Suprapubic skin (tissue), 4 donors: ENCODE results near the gene TRAF3. TPM values are rescaled to one million over a fixed set of nuclear protein-coding genes. Genes with fewer than 3 reads are reported as not detected.

Source experiments
- DNase-seq, 2 donors: peaks; one replicate each; pipeline ENCODE4 v3.0.0-alpha.2; 2019; ENCODE audit warnings: low spot score in 2 of 2
- H3K27ac ChIP-seq: fragments of 200-600 bp; sonication (generic); one replicate; pipeline ENCODE4 v1.5.1; 2019
- H3K27me3 ChIP-seq: fragments of 200-600 bp; sonication (generic); one replicate; pipeline ENCODE4 v1.5.1; 2019
- H3K36me3 ChIP-seq: fragments of 200-600 bp; sonication (generic); one replicate; pipeline ENCODE4 v1.5.1; 2019
- H3K4me1 ChIP-seq: fragments of 200-600 bp; sonication (generic); one replicate; pipeline ENCODE4 v1.5.1; 2019
- H3K4me3 ChIP-seq: fragments of 200-600 bp; sonication (generic); one replicate; pipeline ENCODE4 v1.5.1; 2019; ENCODE audit warnings: mild to moderate bottlenecking
- H3K9me3 ChIP-seq: fragments of 200-600 bp; sonication (generic); one replicate; pipeline ENCODE4 v1.5.1; 2019
- EP300 ChIP-seq: sonication (generic); formaldehyde crosslinking; IDR thresholded peaks from one replicate; pipeline ENCODE4 v1.6.1; 2017; ENCODE audit warnings: antibody characterized with exemption
- POLR2A ChIP-seq, 2 donors: fragments of 450-650 bp; IDR thresholded peaks; one replicate each; pipeline ENCODE4 v1.6.1; 2017; ENCODE audit warnings: antibody characterized with exemption in 2 of 2, mild to moderate bottlenecking in 2 of 2, moderate library complexity in 2 of 2
- POLR2AphosphoS5 ChIP-seq, 3 donors: sonication (generic); formaldehyde crosslinking; IDR thresholded peaks; one replicate each; pipeline ENCODE4 v1.6.1; 2017; ENCODE audit warnings: antibody characterized with exemption in 3 of 3
- WGBS: methylation state at CpG from one replicate; pipeline ENCODE4 v1.1.5; 2018; 5-methylcytosine and 5-hydroxymethylcytosine counted together
- total RNA-seq, 4 donors: library from RNA; depleted of rRNA; stranded (reverse); fragments of >200 nt; gene quantifications; one replicate each; pipeline ENCODE4 v1.1.0, GENCODE V29; 2016
- TF ChIP-seq, protein P1 (sequence below), 2 donors: fragments of 200-600 bp in 1 of 2; fragments of 450-650 bp in 1 of 2; sonication (generic) in 1 of 2; IDR thresholded peaks; one replicate each; pipeline ENCODE4 v1.5.1; 2016 to 2019; ENCODE audit warnings: antibody characterized with exemption in 2 of 2, mild to moderate bottlenecking in 1 of 2, moderate library complexity in 1 of 2

The TRAF3 gene
- total RNA-seq, 4 donors from 2014 or later = 8.7 to 22.8 (median 14.2) TPM

DNA sequence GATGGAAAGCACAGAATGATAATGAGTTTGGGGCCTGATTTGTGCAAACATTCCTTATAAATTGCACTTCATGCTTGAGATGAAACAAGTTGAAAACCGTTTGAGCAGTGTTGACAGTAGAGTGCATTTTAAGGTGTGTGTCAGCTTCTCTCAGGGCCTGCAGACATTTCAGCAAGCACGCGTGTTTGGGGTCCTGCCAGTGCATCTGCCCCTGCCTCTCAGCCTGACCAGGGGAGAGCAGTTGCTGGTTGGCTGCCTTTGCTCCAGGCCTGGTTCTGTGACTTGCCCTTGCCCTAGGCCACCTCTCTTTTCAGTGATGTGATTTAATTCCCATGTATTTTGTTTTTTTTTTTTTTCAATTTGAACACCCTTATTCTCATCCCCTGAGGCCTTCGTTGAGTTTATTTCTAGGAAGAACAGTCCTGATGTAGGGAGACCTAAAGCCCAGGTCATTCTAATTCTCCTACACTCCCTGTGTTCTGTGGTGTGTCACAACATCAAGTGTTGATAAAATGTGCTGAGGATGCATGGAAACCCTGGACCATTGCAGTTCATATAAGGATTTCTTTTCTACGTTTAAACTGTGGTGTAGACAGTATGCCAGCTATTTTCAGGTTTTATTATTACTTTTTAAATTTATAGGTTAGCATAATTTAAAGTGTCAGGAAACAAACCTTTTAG, 105.1 kb downstream of the TRAF3 start:
- Histone ChIP-seq H3K27ac (no peak overlapping the region), H3K9me3 (no peaks in the 10 kb centered on the region), H3K36me3 (peaks cover 29% of the 10 kb centered on the region), H3K27me3 (no peaks in the 10 kb centered on the region), H3K4me1 (no peaks in the 10 kb centered on the region), H3K4me3 (no peak overlapping the region)
- no peak for DNase-seq
- TF ChIP-seq EP300 = no peak
- TF ChIP-seq POLR2A (IDR thresholded peaks at IDR 0.05) = no peak
- TF ChIP-seq, protein P1, sequence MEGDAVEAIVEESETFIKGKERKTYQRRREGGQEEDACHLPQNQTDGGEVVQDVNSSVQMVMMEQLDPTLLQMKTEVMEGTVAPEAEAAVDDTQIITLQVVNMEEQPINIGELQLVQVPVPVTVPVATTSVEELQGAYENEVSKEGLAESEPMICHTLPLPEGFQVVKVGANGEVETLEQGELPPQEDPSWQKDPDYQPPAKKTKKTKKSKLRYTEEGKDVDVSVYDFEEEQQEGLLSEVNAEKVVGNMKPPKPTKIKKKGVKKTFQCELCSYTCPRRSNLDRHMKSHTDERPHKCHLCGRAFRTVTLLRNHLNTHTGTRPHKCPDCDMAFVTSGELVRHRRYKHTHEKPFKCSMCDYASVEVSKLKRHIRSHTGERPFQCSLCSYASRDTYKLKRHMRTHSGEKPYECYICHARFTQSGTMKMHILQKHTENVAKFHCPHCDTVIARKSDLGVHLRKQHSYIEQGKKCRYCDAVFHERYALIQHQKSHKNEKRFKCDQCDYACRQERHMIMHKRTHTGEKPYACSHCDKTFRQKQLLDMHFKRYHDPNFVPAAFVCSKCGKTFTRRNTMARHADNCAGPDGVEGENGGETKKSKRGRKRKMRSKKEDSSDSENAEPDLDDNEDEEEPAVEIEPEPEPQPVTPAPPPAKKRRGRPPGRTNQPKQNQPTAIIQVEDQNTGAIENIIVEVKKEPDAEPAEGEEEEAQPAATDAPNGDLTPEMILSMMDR (IDR thresholded peaks at IDR 0.05) = no peak
- TF ChIP-seq POLR2AphosphoS5 (IDR thresholded peaks at IDR 0.05) = no peak
- WGBS = 69% methylated on average over 5 of the region's 5 CpGs

DNA sequence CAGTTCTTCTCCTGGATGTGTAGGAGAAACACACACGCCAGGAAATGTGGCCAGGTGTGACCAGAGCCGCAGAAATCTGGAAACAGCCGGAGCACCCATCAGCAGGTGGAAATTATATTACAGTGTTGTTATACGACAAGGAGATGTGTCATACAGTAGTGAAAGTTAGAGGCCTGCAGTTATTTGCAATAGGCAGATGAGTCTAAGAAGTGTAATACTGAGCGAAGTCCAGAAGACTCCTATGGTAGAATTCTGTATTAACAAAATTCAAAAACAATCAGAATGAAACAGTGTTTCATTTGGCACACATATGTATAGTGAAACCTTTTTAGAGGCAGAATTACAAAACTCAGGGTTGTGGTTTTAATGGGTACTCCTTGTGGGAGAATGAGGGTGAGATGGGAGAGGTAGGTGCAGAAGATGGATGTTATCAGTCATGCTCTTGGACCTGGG, 105.9 kb downstream of the TRAF3 start:
- no peak for TF ChIP-seq POLR2A (IDR thresholded peaks at IDR 0.05)
- TF ChIP-seq EP300 = no peak
- TF ChIP-seq POLR2AphosphoS5 (IDR thresholded peaks at IDR 0.05) = no peak
- TF ChIP-seq, protein P1 (IDR thresholded peaks at IDR 0.05) = no peak
- DNase-seq = no peak
- peaks cover 25% of the 10 kb centered on the region for H3K36me3 ChIP-seq
- H3K9me3 ChIP-seq = no peaks in the 10 kb centered on the region
- 96% methylated on average over 5 of the region's 5 CpGs for WGBS
- H3K4me1 ChIP-seq = no peaks in the 10 kb centered on the region
- no peak overlapping the region for H3K4me3 ChIP-seq
- no peaks in the 10 kb centered on the region for H3K27me3 ChIP-seq
- H3K27ac ChIP-seq = no peak overlapping the region

DNA sequence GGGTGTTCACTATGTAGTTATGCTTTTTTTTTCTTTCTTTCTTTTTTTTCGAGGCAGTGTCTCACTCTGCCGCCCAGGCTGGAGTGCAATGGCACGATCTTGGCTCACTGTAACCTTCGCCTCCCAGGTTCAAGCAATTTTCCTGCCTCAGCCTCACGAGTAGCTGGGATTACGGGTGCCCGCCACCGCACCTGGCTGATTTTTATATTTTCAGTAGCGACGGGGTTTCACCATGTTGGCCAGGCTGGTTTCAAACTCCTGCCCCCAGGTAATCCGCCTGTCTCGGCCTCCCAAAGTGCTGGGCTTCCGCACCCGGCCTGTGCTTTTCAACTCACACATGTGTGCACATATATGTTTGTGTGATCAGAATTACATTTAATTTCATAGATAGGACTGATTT, 106.3 kb downstream of the TRAF3 start:
- no peak for TF ChIP-seq POLR2A (IDR thresholded peaks at IDR 0.05)
- TF ChIP-seq POLR2AphosphoS5 (IDR thresholded peaks at IDR 0.05) = no peak
- TF ChIP-seq, protein P1 (IDR thresholded peaks at IDR 0.05) = no peak
- no peak for TF ChIP-seq EP300
- no peak for DNase-seq
- H3K9me3 ChIP-seq = no peaks in the 10 kb centered on the region
- no peak overlapping the region for H3K4me3 ChIP-seq
- H3K36me3 ChIP-seq = peaks cover 25% of the 10 kb centered on the region
- H3K27me3 ChIP-seq = no peaks in the 10 kb centered on the region
- no peaks in the 10 kb centered on the region for H3K4me1 ChIP-seq
- H3K27ac ChIP-seq = no peak overlapping the region
- 97% methylated on average over 14 of the region's 14 CpGs for WGBS

DNA sequence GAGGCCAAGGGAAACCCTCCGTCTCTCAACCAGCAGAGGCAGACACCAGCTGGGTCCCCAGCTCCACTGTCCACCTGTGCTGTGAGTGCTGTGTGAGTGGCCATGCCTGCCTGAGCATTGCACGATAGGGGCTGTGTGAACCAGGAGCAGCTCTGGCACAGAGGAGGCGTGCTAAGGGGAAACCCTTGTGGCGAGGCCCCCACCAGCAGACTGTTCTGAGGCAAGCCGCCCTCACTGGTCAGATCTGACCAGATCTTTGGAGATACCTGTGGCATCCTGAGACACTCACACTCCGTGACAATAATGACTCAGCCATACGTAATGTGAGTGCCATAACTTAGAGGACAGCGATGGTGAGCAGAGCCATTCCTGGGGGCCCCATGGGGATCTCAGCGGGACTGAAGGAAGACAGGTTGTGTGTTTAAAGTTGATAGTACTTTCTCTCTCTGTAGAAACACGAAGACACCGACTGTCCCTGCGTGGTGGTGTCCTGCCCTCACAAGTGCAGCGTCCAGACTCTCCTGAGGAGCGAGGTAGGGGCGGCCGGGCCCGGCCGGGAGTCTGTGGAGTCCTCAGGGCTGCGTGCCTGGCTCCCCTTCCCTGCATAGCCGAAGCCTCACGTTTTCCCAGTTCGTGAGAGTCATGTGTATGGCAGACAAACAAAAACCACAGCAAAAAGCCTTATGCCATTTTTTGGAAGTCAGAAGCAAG, 108.6 kb downstream of the TRAF3 start:
- Histone ChIP-seq H3K27ac (no peak overlapping the region), H3K36me3 (peaks cover 34% of the 10 kb centered on the region), H3K9me3 (no peaks in the 10 kb centered on the region), H3K27me3 (no peaks in the 10 kb centered on the region), H3K4me3 (no peak overlapping the region), H3K4me1 (no peaks in the 10 kb centered on the region)
- TF ChIP-seq POLR2A (IDR thresholded peaks at IDR 0.05) (no peak), EP300 (no peak), POLR2AphosphoS5 (IDR thresholded peaks at IDR 0.05) (no peak)
- TF ChIP-seq, protein P1 (IDR thresholded peaks at IDR 0.05) = no peak
- no peak for DNase-seq
- WGBS = 93% methylated on average over 21 of the region's 22 CpGs

DNA sequence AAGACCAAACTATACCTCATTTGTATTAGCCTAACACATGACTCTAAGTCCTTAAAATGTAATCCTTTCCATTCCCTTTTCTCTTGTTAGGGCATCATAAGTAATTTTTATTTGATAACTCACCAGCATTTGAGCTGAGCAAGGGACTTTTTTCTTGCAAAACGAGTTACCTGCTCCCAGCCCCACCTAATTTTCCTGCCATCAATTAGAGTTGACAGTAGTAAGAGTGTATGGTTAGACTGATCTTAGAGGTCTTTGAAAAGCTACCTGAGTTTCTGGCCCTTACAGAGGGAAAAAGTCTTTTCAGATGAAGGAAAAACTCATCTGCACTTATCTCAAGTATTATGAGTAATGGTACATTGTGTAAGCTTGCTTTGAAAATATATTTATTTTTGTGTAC, 111.5 kb downstream of the TRAF3 start:
- peaks cover 9% of the 10 kb centered on the region for H3K4me1 ChIP-seq
- no peaks in the 10 kb centered on the region for H3K27me3 ChIP-seq
- H3K4me3 ChIP-seq = no peak overlapping the region
- H3K27ac ChIP-seq = no peak overlapping the region
- no peaks in the 10 kb centered on the region for H3K9me3 ChIP-seq
- peaks cover 34% of the 10 kb centered on the region for H3K36me3 ChIP-seq
- WGBS = 58% methylated on average over 1 of the region's 1 CpG
- DNase-seq = no peak
- no peak for TF ChIP-seq EP300
- TF ChIP-seq, protein P1 (IDR thresholded peaks at IDR 0.05) = no peak
- TF ChIP-seq POLR2AphosphoS5 (IDR thresholded peaks at IDR 0.05) = no peak
- TF ChIP-seq POLR2A (IDR thresholded peaks at IDR 0.05) = no peak
